ENCODE measurements around the gene NOTCH4. TPM values are rescaled to one million over a fixed set of nuclear protein-coding genes. Genes with fewer than 3 reads are reported as not detected.

The NOTCH4 gene
- total RNA-seq, 1 donor from 2014 or later = 0.83 TPM

GRCh38 chr6:32170294-32170693, 53.6 kb downstream of the NOTCH4 start:
- no peak for TF ChIP-seq CTCF (IDR thresholded peaks at IDR 0.05)
- peaks cover 23% of the 10 kb centered on the region for H3K4me1 Mint-ChIP-seq (ENCODE audit: unreplicated experiment)

GRCh38 chr6:32168807-32169591, 54.9 kb downstream of the NOTCH4 start:
- Mint-ChIP-seq H3K4me1 (ENCODE audit: unreplicated experiment) (peaks cover 12% of the 10 kb centered on the region), H3K27ac (ENCODE audit: unreplicated experiment) (peak overlapping the region; percentile 4), H3K9me3 (ENCODE audit: unreplicated experiment) (no peaks in the 10 kb centered on the region), H3K36me3 (ENCODE audit: unreplicated experiment) (peaks cover 42% of the 10 kb centered on the region), H3K4me3 (ENCODE audit: unreplicated experiment) (no peak overlapping the region), H3K27me3 (ENCODE audit: unreplicated experiment) (no peaks in the 10 kb centered on the region)
- no peak for TF ChIP-seq CTCF (IDR thresholded peaks at IDR 0.05)
- no peak for DNase-seq (ENCODE audit: extremely low spot score, unreplicated experiment)

More at GRCh38 chr6:32170294-32170693, 53.6 kb downstream of the NOTCH4 start:
- H3K4me3 Mint-ChIP-seq (ENCODE audit: unreplicated experiment) = no peak overlapping the region
- H3K27me3 Mint-ChIP-seq (ENCODE audit: unreplicated experiment) = no peaks in the 10 kb centered on the region
- DNase-seq (ENCODE audit: extremely low spot score, unreplicated experiment) = no peak
- peaks cover 38% of the 10 kb centered on the region for H3K36me3 Mint-ChIP-seq (ENCODE audit: unreplicated experiment)
- no peaks in the 10 kb centered on the region for H3K9me3 Mint-ChIP-seq (ENCODE audit: unreplicated experiment)
- no peak overlapping the region for H3K27ac Mint-ChIP-seq (ENCODE audit: unreplicated experiment)

GRCh38 chr6:32168350-32168749, 55.5 kb downstream of the NOTCH4 start:
- Mint-ChIP-seq H3K4me3 (ENCODE audit: unreplicated experiment) (no peak overlapping the region), H3K27me3 (ENCODE audit: unreplicated experiment) (no peaks in the 10 kb centered on the region), H3K4me1 (ENCODE audit: unreplicated experiment) (peaks cover 7% of the 10 kb centered on the region), H3K9me3 (ENCODE audit: unreplicated experiment) (no peaks in the 10 kb centered on the region), H3K36me3 (ENCODE audit: unreplicated experiment) (peaks cover 42% of the 10 kb centered on the region), H3K27ac (ENCODE audit: unreplicated experiment) (peak overlapping the region; percentile 35)
- no peak for TF ChIP-seq CTCF (IDR thresholded peaks at IDR 0.05)
- DNase-seq (ENCODE audit: extremely low spot score, unreplicated experiment) = no peak

DNA sequence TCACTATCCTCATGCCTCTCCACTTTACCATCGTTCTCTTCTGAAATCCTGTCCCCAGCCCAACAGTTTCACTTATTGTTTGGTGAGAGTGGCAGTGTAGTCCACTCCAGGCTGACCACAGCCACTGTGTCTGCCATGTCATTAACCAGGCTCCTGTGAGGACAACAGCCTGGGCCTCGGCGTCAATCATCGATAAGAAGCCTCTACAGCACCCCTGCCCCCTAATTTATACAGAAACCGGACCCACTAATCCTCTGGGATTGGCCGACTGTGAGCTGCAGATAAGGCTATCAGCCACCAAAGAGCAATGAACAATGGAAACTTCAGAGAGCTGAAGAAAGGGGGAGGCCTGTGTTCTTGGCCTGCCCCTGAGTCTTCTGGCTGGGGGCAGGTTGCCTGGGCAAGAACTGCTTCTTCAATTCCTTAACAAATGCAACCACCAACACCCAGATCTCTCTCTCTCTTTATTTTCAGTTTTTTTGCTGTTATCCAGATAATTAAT, 56.1 kb downstream of the NOTCH4 start:
- Mint-ChIP-seq H3K27me3 (ENCODE audit: unreplicated experiment) (no peaks in the 10 kb centered on the region), H3K9me3 (ENCODE audit: unreplicated experiment) (no peaks in the 10 kb centered on the region), H3K36me3 (ENCODE audit: unreplicated experiment) (peaks cover 46% of the 10 kb centered on the region), H3K27ac (ENCODE audit: unreplicated experiment) (peak overlapping the region; percentile 35), H3K4me1 (ENCODE audit: unreplicated experiment) (peaks cover 6% of the 10 kb centered on the region), H3K4me3 (ENCODE audit: unreplicated experiment) (no peak overlapping the region)
- no peak for TF ChIP-seq CTCF (IDR thresholded peaks at IDR 0.05)
- no peak for DNase-seq (ENCODE audit: extremely low spot score, unreplicated experiment)

DNA sequence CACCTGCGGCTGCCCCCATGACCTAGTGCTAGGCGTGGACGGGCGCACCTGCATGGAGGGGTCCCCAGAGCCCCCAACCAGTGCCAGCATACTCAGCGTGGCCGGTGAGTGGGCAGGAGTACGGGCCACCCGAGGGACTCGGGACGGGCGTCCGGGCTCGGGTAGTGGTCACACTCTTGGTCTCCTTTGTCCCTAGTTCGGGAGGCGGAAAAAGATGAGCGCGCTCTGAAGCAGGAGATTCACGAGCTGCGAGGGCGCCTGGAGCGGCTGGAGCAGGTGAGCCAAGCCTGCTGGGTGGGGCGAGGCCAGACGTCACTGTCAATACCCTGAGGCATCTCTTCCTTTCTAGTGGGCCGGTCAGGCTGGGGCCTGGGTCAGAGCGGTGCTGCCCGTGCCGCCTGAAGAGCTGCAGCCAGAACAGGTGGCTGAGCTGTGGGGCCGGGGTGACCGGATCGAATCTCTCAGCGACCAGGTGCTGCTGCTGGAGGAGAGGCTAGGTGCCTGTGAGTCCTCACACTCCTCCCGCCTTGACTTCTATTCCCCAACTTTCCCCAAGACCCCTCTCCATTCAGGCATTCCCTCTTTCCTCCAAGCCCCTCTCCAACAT, 56.6 kb downstream of the NOTCH4 start:
- Mint-ChIP-seq H3K9me3 (ENCODE audit: unreplicated experiment) (no peaks in the 10 kb centered on the region), H3K27ac (ENCODE audit: unreplicated experiment) (peak overlapping the region; percentile 35), H3K4me1 (ENCODE audit: unreplicated experiment) (peaks cover 3% of the 10 kb centered on the region), H3K4me3 (ENCODE audit: unreplicated experiment) (no peak overlapping the region), H3K27me3 (ENCODE audit: unreplicated experiment) (no peaks in the 10 kb centered on the region), H3K36me3 (ENCODE audit: unreplicated experiment) (peaks cover 49% of the 10 kb centered on the region)
- TF ChIP-seq CTCF (IDR thresholded peaks at IDR 0.05) = no peak
- no peak for DNase-seq (ENCODE audit: extremely low spot score, unreplicated experiment)
